Stimulated activated naive CD8-positive, alpha-beta T cell treated with anti-CD3 and anti-CD28 coated beads, Interleukin-15, Interleukin-2, amounts not matched to agents 100 ng/mL and 50 ng/mL, for 24 hours (primary cell): ENCODE results near the gene PLSCR3.

ENCODE experiments used
- H3K27ac Mint-ChIP-seq: one replicate; pipeline ENCODE4 v1.8.0; 2021; ENCODE audit warnings: mild to moderate bottlenecking, mixed read lengths
- H3K27me3 Mint-ChIP-seq: one replicate; pipeline ENCODE4 v1.8.0; 2021; ENCODE audit warnings: mixed read lengths
- H3K36me3 Mint-ChIP-seq: one replicate; pipeline ENCODE4 v1.8.0; 2021; ENCODE audit warnings: low read depth, mixed read lengths
- H3K4me1 Mint-ChIP-seq: one replicate; pipeline ENCODE4 v1.8.0; 2021; ENCODE audit warnings: low read depth, mixed read lengths
- H3K4me3 Mint-ChIP-seq: one replicate; pipeline ENCODE4 v1.8.0; 2021; ENCODE audit warnings: mild to moderate bottlenecking, mixed read lengths
- H3K9me3 Mint-ChIP-seq: one replicate; pipeline ENCODE4 v1.8.0; 2021; ENCODE audit warnings: mixed read lengths

The PLSCR3 gene

DNA sequence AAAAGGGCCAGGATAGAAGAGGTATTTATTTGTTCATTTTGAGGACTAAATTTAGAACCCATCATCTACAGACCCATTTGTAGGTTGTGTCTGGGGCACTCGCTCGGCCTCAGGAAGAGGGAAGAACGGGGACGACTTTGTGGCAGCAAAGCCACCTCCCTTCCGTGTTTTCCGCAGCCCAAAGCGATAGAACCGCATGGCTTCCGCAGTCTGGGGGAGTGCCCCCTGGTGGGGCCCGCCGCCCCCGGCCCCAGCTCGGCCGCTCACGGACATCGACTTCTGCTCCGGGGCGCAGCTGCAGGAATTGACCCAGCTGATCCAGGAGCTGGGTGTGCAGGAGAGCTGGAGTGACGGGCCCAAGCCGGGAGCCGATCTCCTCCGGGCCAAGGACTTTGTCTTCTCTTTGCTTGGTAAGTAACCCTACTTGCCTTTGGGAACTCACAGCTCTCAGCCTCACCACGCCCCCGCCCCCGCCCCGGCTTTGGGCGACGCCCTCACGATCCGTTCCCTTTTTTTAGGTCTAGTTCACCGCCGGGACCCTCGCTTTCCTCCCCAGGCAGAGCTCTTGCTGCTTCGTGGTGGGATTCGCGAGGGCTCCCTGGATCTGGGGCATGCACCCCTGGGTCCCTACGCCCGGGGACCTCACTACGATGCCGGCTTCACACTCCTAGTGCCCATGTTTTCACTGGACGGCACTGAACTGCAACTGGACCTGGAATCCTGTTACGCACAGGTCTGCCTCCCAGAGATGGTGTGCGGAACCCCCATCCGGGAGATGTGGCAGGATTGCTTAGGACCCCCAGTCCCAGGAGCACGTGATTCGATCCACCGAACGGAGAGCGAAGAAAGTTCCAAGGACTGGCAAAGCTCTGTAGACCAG is 41.6 kb upstream of the PLSCR3 start:
- H3K4me1 Mint-ChIP-seq = peaks cover 49% of the 10 kb centered on the region

DNA sequence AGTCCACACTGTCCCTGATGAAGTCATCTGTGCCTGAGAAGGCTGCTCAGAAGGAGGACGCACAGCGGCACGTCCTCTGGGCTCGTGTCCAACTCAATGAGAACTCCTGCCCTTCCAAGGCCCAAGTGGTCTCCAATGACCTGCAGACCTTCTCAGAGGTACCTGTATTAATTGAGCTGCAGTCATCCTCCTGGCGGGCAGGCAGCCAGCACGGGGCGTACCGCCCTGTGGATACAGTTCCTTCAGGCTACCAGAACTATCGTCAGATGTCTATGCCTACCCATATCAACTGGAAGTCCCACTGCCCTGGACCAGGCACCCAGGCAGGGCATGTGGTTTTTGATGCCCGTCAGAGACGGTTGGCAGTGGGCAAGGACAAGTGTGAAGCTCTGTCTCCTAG is 38.0 kb upstream of the PLSCR3 start:
- Mint-ChIP-seq H3K27me3 (no peaks in the 10 kb centered on the region), H3K4me3 (no peak overlapping the region), H3K4me1 (peaks cover 19% of the 10 kb centered on the region), H3K9me3 (no peaks in the 10 kb centered on the region), H3K27ac (no peak overlapping the region), H3K36me3 (no peaks in the 10 kb centered on the region)

More for the DNA sequence above, 41.6 kb upstream of the PLSCR3 start:
- Mint-ChIP-seq H3K9me3 (no peaks in the 10 kb centered on the region), H3K27me3 (peaks cover 17% of the 10 kb centered on the region), H3K27ac (peak overlapping the region; percentile 95), H3K36me3 (peaks cover 4% of the 10 kb centered on the region), H3K4me3 (peak overlapping the region; percentile 92)

DNA sequence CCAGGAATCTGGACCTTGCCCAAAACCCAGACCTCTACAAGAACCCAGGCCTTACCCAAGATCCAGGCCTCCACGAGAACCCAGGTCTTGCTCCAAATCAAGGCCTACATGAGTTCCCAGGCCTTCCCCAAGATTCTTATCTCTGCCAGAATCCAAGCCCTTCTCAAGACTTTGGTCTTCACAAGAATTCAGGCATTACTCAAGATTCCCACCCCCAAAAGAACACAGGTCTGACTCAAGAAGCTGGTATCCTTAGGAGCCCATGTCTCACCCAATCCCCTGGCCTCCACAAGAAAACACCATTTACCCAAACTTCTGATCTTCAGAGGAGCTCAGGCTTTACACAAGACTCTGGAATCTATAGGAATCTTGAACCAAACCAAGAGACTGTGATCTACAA is 36.9 kb upstream of the PLSCR3 start:
- H3K9me3 Mint-ChIP-seq = no peaks in the 10 kb centered on the region
- H3K36me3 Mint-ChIP-seq = no peaks in the 10 kb centered on the region
- no peak overlapping the region for H3K27ac Mint-ChIP-seq
- no peaks in the 10 kb centered on the region for H3K27me3 Mint-ChIP-seq
- no peak overlapping the region for H3K4me3 Mint-ChIP-seq
- peaks cover 11% of the 10 kb centered on the region for H3K4me1 Mint-ChIP-seq

DNA sequence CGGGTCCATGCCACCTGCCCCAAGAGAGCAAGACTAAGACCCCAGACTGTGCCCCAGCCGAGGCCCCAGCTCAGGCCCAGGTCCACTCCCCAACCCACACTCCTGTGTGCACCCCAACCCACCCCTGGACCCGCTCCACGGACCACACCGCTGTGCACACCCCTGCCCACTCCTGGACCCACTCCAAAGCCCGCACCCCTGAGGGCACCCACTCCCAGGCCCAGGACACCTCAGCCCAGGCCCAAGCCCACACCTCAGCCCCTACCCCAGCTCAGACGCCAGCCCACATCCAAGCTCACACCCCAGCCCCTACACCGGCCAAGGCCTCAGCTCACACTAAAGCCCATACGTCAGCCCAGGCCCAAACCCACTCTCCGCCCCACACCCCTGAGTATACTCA is 35.4 kb upstream of the PLSCR3 start:
- no peaks in the 10 kb centered on the region for H3K36me3 Mint-ChIP-seq
- H3K27me3 Mint-ChIP-seq = no peaks in the 10 kb centered on the region
- H3K9me3 Mint-ChIP-seq = no peaks in the 10 kb centered on the region
- no peak overlapping the region for H3K27ac Mint-ChIP-seq
- no peak overlapping the region for H3K4me3 Mint-ChIP-seq
- H3K4me1 Mint-ChIP-seq = no peaks in the 10 kb centered on the region

- Mint-ChIP-seq H3K4me3 (no peak within 1 kb of the TSS), H3K27ac (no peak within 1 kb of the TSS), H3K4me1 (no peaks in the 10 kb centered on the region), H3K36me3 (no peaks in the 10 kb centered on the region), H3K27me3 (no peaks in the 10 kb centered on the region), H3K9me3 (no peaks in the 10 kb centered on the region)
Observed at GRCh38 chr17:7428557-7428956, 34.2 kb upstream of the PLSCR3 start, which contains the start of gene SPEM3. Gene SPEM3 (plus strand): TSS chr17:7428857. CDS start chr17:7428903, 46 bp downstream.

DNA sequence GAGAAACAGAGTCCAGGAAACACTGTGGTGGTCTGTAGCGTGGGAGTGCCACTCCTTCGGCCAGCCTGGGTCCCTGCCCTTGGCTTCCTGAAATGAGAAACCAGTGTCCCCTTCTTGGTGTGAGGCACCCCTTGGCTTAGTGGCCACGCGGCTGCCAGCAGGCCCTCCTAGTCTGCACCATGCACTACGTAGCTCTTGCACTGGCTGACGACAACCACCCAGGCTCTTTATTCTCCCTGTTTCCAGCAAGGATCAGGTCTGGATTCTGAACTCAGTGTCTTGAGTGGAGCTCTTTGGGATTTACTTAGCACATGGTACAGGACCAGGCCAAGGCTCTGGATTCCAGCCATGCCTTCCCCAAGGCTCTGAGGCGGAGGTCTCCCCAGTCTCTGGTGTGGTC is 33.2 kb upstream of the PLSCR3 start:
- no peaks in the 10 kb centered on the region for H3K9me3 Mint-ChIP-seq
- H3K4me1 Mint-ChIP-seq = no peaks in the 10 kb centered on the region
- H3K27me3 Mint-ChIP-seq = no peaks in the 10 kb centered on the region
- no peaks in the 10 kb centered on the region for H3K36me3 Mint-ChIP-seq
- no peak overlapping the region for H3K27ac Mint-ChIP-seq
- H3K4me3 Mint-ChIP-seq = no peak overlapping the region

GRCh38 chr17:7426896-7427489 is 32.7 kb upstream of the PLSCR3 start:
- no peak overlapping the region for H3K27ac Mint-ChIP-seq
- no peak overlapping the region for H3K4me3 Mint-ChIP-seq
- H3K4me1 Mint-ChIP-seq = no peaks in the 10 kb centered on the region
- H3K27me3 Mint-ChIP-seq = no peaks in the 10 kb centered on the region
- H3K9me3 Mint-ChIP-seq = no peaks in the 10 kb centered on the region
- no peaks in the 10 kb centered on the region for H3K36me3 Mint-ChIP-seq

DNA sequence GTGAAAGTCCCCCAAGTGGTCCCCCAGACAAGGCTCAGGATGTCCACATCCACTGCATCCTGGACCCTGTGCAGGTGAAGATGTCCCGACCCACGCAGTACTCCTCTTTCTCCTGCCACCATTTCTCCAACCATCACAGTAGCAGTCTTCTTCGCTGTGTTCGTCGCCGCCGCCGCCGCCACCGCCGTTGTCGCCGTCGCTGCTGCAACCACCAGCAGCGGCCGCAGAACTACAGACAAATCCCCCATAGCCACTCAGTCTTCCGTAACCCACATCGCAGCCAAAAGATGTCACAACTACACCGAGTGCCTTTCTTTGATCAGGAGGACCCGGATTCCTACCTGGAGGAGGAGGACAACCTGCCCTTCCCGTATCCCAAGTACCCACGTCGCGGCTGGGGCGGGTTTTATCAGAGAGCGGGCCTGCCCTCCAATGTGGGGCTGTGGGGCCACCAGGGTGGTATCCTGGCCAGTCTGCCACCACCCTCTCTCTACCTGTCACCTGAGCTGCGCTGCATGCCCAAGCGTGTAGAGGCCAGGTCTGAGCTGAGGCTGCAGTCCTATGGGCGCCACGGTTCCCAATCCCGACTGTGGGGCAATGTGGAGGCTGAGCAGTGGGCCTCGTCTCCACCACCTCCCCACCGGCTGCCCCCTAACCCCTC is 32.0 kb upstream of the PLSCR3 start:
- H3K4me3 Mint-ChIP-seq = no peak overlapping the region
- H3K27me3 Mint-ChIP-seq = no peaks in the 10 kb centered on the region
- no peak overlapping the region for H3K27ac Mint-ChIP-seq
- H3K4me1 Mint-ChIP-seq = no peaks in the 10 kb centered on the region
- no peaks in the 10 kb centered on the region for H3K36me3 Mint-ChIP-seq
- H3K9me3 Mint-ChIP-seq = no peaks in the 10 kb centered on the region

GRCh38 chr17:7425756-7426155 is 31.4 kb upstream of the PLSCR3 start:
- Mint-ChIP-seq H3K9me3 (no peaks in the 10 kb centered on the region), H3K27ac (no peak overlapping the region), H3K27me3 (no peaks in the 10 kb centered on the region), H3K4me1 (no peaks in the 10 kb centered on the region), H3K36me3 (no peaks in the 10 kb centered on the region), H3K4me3 (no peak overlapping the region)

GRCh38 chr17:7425316-7425715 is 31.0 kb upstream of the PLSCR3 start, which contains the start of gene SPEM2:
Gene SPEM2 (plus strand): TSS chr17:7425616. CDS start chr17:7425689, 73 bp downstream.
- H3K4me3 Mint-ChIP-seq = no peak within 1 kb of the TSS
- no peaks in the 10 kb centered on the region for H3K4me1 Mint-ChIP-seq
- H3K27me3 Mint-ChIP-seq = no peaks in the 10 kb centered on the region
- no peaks in the 10 kb centered on the region for H3K36me3 Mint-ChIP-seq
- H3K9me3 Mint-ChIP-seq = no peaks in the 10 kb centered on the region
- H3K27ac Mint-ChIP-seq = peak within 1 kb of the TSS; percentile 0

DNA sequence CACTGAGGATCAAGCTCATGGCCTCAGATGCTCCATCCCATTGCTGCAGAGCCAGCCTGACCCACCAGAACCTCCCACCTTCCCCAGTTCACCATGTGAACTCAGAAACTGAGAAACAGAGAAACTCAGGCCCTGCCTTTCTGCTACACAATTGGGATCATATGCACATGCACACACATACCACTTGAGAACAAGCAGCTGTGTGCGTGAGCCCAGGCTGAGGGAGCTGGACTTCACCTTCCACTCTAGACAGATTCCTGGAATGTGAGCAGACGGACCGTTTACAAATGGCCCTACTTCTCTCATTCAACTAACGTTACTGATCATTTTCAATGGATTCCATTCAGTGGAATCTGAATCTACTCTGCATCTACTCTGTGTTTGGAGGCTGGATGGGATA is 29.4 kb upstream of the PLSCR3 start:
- no peak overlapping the region for H3K4me3 Mint-ChIP-seq
- no peak overlapping the region for H3K27ac Mint-ChIP-seq
- H3K9me3 Mint-ChIP-seq = no peaks in the 10 kb centered on the region
- no peaks in the 10 kb centered on the region for H3K36me3 Mint-ChIP-seq
- H3K27me3 Mint-ChIP-seq = no peaks in the 10 kb centered on the region
- no peaks in the 10 kb centered on the region for H3K4me1 Mint-ChIP-seq

- Mint-ChIP-seq H3K36me3 (no peaks in the 10 kb centered on the region), H3K27me3 (no peaks in the 10 kb centered on the region), H3K4me1 (no peaks in the 10 kb centered on the region), H3K9me3 (no peaks in the 10 kb centered on the region), H3K4me3 (no peak overlapping the region), H3K27ac (no peak overlapping the region)
Observed at GRCh38 chr17:7421186-7421585, 26.9 kb upstream of the PLSCR3 start.

DNA sequence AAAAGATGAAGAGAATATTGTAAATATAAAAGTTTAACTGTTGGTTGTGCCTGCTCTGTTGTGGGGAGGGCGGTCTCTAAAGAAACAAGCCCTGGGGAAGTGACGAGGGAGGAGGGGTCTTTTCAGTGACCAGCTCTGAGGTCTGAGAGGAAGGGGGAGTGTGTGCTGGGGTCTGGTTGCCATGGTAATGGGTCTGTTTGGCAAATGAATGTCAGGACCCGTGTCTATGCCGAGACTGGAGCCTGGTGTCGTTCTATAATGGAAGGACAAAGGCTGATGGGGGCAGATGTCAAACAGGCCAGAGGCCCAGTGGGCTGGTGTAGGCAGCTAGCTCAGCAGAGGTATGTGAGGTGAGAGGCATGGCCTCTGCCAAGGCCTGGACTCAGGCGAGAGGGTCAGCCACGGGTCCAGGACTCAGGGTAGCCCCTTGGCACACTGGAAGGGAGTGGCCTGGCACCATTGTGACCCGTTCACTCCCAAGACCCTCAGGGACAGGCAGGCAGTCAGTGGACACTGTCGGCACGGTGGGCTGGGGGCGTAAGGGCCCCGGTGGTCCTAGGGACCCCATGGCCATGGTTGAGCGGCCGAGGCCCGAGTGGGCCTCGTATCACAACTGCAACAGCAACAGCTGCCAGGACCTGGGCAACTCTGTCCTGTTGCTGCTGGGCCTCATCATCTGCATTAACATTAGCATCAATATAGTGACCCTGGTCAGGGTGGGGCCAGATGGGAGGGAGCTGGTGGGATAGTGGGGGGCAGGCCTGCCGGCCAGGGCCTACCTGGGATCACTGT is 25.7 kb upstream of the PLSCR3 start, which contains the start of gene SPEM1:
TSS of gene SPEM1 (plus strand) at position 506 of the 792 bp plus-strand sequence. CDS start at position 567, 61 bp downstream.
- Mint-ChIP-seq H3K27me3 (no peaks in the 10 kb centered on the region), H3K27ac (no peak within 1 kb of the TSS), H3K36me3 (no peaks in the 10 kb centered on the region), H3K4me1 (no peaks in the 10 kb centered on the region), H3K9me3 (no peaks in the 10 kb centered on the region), H3K4me3 (no peak within 1 kb of the TSS)

- H3K36me3 Mint-ChIP-seq = no peaks in the 10 kb centered on the region
- H3K9me3 Mint-ChIP-seq = no peaks in the 10 kb centered on the region
- no peaks in the 10 kb centered on the region for H3K4me1 Mint-ChIP-seq
- H3K4me3 Mint-ChIP-seq = no peak overlapping the region
- no peak overlapping the region for H3K27ac Mint-ChIP-seq
- no peaks in the 10 kb centered on the region for H3K27me3 Mint-ChIP-seq
Observed at GRCh38 chr17:7418472-7419152, 24.3 kb upstream of the PLSCR3 start.
